ENCODE results near the gene KANK2.

DNA sequence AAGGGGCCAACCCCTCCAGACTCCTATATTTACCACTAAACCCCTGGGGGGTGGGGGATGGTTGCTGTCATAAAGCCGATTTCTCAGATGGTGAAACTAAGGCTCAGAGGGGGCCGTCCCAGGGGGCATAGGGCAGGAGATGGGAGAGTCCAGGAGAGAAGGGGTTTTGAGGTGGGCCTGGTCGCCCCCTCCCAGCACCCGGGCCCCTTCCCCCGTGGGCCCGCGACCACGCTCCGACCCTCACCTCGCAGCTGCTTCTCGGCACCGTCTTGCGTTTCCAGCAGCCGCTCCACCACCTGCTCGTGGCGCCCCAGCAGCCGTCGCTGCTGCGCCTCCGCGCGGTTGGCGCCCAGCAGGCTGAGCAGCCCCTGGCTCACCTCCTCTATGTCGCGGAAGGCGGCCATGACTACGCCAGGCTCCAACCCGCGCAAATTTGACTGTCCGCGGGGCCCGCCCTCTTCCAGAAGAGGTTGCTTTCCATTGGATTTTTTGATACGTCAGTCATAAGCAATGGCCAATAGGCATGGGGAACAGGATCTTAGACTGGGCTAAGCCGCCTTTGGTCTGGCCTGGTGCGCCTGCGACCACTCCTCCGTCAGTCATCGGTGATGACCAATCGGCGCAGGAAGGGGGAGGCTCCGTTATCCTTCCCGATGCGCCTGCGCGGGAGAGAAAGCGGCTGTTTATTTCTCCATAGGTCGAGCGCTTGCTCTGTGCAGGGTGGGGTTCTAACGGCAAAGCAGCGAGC lies 41.8 kb downstream of the KANK2 start, which contains the start of gene SPC24:
- TF ChIP-seq, protein P1, sequence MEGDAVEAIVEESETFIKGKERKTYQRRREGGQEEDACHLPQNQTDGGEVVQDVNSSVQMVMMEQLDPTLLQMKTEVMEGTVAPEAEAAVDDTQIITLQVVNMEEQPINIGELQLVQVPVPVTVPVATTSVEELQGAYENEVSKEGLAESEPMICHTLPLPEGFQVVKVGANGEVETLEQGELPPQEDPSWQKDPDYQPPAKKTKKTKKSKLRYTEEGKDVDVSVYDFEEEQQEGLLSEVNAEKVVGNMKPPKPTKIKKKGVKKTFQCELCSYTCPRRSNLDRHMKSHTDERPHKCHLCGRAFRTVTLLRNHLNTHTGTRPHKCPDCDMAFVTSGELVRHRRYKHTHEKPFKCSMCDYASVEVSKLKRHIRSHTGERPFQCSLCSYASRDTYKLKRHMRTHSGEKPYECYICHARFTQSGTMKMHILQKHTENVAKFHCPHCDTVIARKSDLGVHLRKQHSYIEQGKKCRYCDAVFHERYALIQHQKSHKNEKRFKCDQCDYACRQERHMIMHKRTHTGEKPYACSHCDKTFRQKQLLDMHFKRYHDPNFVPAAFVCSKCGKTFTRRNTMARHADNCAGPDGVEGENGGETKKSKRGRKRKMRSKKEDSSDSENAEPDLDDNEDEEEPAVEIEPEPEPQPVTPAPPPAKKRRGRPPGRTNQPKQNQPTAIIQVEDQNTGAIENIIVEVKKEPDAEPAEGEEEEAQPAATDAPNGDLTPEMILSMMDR (IDR thresholded peaks at IDR 0.05; ENCODE audit: insufficient read depth, low read length), result no peak
- TF ChIP-seq, protein P2, sequence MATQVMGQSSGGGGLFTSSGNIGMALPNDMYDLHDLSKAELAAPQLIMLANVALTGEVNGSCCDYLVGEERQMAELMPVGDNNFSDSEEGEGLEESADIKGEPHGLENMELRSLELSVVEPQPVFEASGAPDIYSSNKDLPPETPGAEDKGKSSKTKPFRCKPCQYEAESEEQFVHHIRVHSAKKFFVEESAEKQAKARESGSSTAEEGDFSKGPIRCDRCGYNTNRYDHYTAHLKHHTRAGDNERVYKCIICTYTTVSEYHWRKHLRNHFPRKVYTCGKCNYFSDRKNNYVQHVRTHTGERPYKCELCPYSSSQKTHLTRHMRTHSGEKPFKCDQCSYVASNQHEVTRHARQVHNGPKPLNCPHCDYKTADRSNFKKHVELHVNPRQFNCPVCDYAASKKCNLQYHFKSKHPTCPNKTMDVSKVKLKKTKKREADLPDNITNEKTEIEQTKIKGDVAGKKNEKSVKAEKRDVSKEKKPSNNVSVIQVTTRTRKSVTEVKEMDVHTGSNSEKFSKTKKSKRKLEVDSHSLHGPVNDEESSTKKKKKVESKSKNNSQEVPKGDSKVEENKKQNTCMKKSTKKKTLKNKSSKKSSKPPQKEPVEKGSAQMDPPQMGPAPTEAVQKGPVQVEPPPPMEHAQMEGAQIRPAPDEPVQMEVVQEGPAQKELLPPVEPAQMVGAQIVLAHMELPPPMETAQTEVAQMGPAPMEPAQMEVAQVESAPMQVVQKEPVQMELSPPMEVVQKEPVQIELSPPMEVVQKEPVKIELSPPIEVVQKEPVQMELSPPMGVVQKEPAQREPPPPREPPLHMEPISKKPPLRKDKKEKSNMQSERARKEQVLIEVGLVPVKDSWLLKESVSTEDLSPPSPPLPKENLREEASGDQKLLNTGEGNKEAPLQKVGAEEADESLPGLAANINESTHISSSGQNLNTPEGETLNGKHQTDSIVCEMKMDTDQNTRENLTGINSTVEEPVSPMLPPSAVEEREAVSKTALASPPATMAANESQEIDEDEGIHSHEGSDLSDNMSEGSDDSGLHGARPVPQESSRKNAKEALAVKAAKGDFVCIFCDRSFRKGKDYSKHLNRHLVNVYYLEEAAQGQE (IDR thresholded peaks at IDR 0.05; ENCODE audit: insufficient replicate concordance, low read depth), result peak; percentile 58
